Measurements from ENCODE around the gene MAP3K21. TPM values are rescaled to one million over a fixed set of nuclear protein-coding genes. Genes with fewer than 3 reads are reported as not detected.

MAP3K21 gene
- 1 to 10 TPM; 1.4 TPM for polyA plus RNA-seq

DNA sequence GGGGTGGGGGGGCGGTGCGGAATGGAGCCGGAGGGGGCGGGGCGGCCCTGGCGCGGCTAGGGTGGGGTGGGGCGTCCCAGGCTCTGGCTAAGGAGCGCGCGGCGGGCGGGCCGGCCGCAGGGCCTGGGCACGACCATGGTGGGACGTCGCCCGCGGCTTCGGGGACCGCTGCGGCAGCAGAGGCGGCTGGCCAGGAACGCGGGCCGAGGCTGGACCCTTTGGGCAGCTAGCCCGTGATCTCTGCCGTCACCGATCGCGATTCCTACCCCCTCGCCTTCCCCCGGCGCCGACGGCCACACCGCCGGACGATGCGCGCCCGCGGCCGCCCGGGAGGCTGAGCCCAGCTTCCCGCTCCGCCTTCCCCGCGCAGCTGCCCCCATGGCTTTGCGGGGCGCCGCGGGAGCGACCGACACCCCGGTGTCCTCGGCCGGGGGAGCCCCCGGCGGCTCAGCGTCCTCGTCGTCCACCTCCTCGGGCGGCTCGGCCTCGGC, at the start of gene MAP3K21:
TSS of gene MAP3K21 (plus strand) at position 74 of the 491 bp plus-strand sequence. CDS start at position 379, 305 bp downstream.
- Histone ChIP-seq H3K36me3 (ENCODE audit: control insufficient read depth in 2 of 2, insufficient read depth in 2 of 2, low read length in 1 of 2) (no peaks in the 10 kb centered on the region), H3K4me1 (ENCODE audit: control insufficient read depth in 2 of 2, insufficient read depth in 2 of 2, low read length in 1 of 2) (peaks cover 4 to 6% of the 10 kb centered on the region in 2 donors), H3K27me3 (ENCODE audit: control insufficient read depth in 1 of 2, insufficient read depth in 2 of 2, low read length in 2 of 2) (no peaks in the 10 kb centered on the region), H3K4me3 (ENCODE audit: low read depth in 1 of 2, low read length in 2 of 2) (peak within 1 kb of the TSS; percentile 65 to 80), H3K9me3 (ENCODE audit: control insufficient read depth in 2 of 2, insufficient read depth in 1 of 2, low read depth in 1 of 2, low read length in 1 of 2) (no peaks in the 10 kb centered on the region), H3K27ac (ENCODE audit: low read depth in 2 of 2, low read length in 1 of 2) (peak within 1 kb of the TSS; percentile 24 to 67)
- WGBS, 2 donors = 1% methylated on average over 31 to 68 of the region's 68 CpGs

DNA sequence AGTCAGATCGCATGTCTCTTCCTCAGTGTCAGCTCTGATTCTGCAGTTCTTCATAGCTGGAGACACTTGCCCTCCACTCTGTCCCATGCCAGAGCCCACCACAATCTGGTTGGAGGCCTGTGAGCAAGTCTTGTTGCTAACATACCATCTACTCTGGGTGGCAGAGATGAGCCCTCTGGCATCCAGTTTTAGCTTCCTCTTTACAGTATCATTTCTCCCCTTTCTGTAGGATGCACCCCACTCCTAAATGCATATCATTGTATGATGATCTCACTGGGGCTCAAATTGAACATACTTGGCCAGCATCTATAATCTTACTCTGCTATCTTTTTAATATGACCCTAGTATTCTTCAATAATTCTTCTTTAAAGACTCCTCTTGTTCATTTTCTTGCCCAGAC, 48.9 kb upstream of the MAP3K21 start:
- H3K9me3 ChIP-seq (ENCODE audit: control insufficient read depth in 2 of 2, insufficient read depth in 1 of 2, low read depth in 1 of 2, low read length in 1 of 2) = no peaks in the 10 kb centered on the region
- H3K36me3 ChIP-seq (ENCODE audit: control insufficient read depth in 2 of 2, insufficient read depth in 2 of 2, low read length in 1 of 2) = no peaks in the 10 kb centered on the region
- no peak overlapping the region for H3K4me3 ChIP-seq (ENCODE audit: low read depth in 1 of 2, low read length in 2 of 2)
- no peaks in the 10 kb centered on the region for H3K27me3 ChIP-seq (ENCODE audit: control insufficient read depth in 1 of 2, insufficient read depth in 2 of 2, low read length in 2 of 2)
- H3K4me1 ChIP-seq (ENCODE audit: control insufficient read depth in 2 of 2, insufficient read depth in 2 of 2, low read length in 1 of 2) = no peaks in the 10 kb centered on the region
- no peak overlapping the region for H3K27ac ChIP-seq (ENCODE audit: low read depth in 2 of 2, low read length in 1 of 2)
- 50 to 90% methylated on average over 1 of the region's 1 CpG for WGBS, 2 donors

DNA sequence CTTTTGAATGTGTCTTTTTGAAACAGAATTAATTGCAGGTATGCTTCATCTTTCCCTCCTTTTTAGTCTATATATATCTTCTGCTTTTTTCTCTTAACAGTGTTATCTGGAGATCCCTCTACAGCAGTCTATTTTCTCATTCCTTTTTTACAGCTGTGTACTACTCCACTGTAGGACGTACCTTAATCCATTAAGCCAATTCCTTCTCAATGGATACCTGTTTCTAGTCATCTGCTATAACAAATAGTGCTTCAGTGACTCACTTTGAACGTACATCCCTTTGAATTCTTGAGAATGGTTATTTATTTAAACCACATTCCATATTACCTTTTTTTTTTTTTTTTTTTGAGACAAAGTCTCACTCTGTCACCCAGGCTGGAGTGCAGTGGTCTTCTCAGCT, 47.6 kb upstream of the MAP3K21 start:
- no peak overlapping the region for H3K27ac ChIP-seq (ENCODE audit: low read depth in 2 of 2, low read length in 1 of 2)
- H3K9me3 ChIP-seq (ENCODE audit: control insufficient read depth in 2 of 2, insufficient read depth in 1 of 2, low read depth in 1 of 2, low read length in 1 of 2) = no peaks in the 10 kb centered on the region
- H3K27me3 ChIP-seq (ENCODE audit: control insufficient read depth in 1 of 2, insufficient read depth in 2 of 2, low read length in 2 of 2) = no peaks in the 10 kb centered on the region
- H3K36me3 ChIP-seq (ENCODE audit: control insufficient read depth in 2 of 2, insufficient read depth in 2 of 2, low read length in 1 of 2) = no peaks in the 10 kb centered on the region
- H3K4me1 ChIP-seq (ENCODE audit: control insufficient read depth in 2 of 2, insufficient read depth in 2 of 2, low read length in 1 of 2) = no peaks in the 10 kb centered on the region
- H3K4me3 ChIP-seq (ENCODE audit: low read depth in 1 of 2, low read length in 2 of 2) = no peak overlapping the region
- 83 to 95% methylated on average over 2 of the region's 2 CpGs for WGBS, 2 donors

DNA sequence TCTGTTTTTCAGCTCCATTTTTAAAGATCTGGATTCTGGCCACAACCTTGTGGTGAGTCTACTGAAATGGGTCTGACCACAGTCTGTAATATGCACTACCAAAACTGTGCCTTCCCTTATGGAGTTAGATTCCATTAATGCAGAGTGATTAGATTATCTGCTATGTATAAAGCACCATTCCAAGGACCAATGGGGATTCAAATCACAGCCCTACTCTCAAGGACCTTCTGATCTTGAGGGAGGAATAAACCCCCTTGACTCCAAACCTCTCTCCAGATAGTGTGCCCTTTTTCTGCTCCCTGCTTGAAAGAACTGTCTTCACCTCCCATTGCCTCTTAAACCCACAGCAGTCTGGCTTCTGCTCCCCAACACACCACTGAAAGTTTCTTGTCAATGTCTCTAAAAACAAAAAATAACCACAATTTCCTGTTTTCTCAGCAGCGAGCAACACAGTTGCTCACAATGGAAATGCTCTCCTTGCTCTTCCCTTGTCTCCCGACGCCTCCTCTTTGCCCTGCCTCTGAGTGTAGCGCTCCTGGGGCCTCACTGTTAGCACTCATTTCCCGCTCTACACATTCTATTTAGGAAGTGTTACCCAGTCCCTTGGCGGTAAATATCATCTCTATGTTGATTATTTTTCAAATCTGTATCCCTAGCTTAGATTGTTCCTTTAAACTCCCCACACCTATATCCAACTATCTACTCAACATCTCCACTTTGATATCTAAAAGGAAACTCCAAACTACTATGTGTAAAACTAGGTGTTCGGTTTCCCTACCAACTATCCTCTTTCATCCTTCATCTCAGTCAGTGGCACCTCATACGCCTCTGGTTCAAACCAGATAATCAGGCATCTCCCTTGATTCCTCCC, 45.6 kb upstream of the MAP3K21 start:
- no peak overlapping the region for H3K27ac ChIP-seq (ENCODE audit: low read depth in 2 of 2, low read length in 1 of 2)
- no peaks in the 10 kb centered on the region for H3K27me3 ChIP-seq (ENCODE audit: control insufficient read depth in 1 of 2, insufficient read depth in 2 of 2, low read length in 2 of 2)
- WGBS, 2 donors = 77 to 81% methylated on average over 8 of the region's 8 CpGs
- no peaks in the 10 kb centered on the region for H3K4me1 ChIP-seq (ENCODE audit: control insufficient read depth in 2 of 2, insufficient read depth in 2 of 2, low read length in 1 of 2)
- no peaks in the 10 kb centered on the region for H3K36me3 ChIP-seq (ENCODE audit: control insufficient read depth in 2 of 2, insufficient read depth in 2 of 2, low read length in 1 of 2)
- no peaks in the 10 kb centered on the region for H3K9me3 ChIP-seq (ENCODE audit: control insufficient read depth in 2 of 2, insufficient read depth in 1 of 2, low read depth in 1 of 2, low read length in 1 of 2)
- H3K4me3 ChIP-seq (ENCODE audit: low read depth in 1 of 2, low read length in 2 of 2) = no peak overlapping the region

DNA sequence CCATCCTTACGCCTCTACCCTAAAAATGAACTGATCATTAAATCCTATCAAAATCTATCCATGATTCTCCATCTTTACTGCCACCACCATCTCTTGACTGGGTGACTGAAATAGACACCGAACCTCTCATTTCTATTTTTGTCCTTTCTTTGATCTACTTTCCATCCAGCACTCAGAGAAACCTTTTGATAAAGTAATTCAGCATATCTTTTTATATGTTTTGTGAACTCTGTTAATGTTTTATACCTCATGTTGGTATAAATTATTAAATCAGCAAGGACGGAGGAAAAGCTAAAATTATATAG, 45.0 kb upstream of the MAP3K21 start:
- Histone ChIP-seq H3K27ac (ENCODE audit: low read depth in 2 of 2, low read length in 1 of 2) (no peak overlapping the region), H3K9me3 (ENCODE audit: control insufficient read depth in 2 of 2, insufficient read depth in 1 of 2, low read depth in 1 of 2, low read length in 1 of 2) (no peaks in the 10 kb centered on the region), H3K4me3 (ENCODE audit: low read depth in 1 of 2, low read length in 2 of 2) (no peak overlapping the region), H3K4me1 (ENCODE audit: control insufficient read depth in 2 of 2, insufficient read depth in 2 of 2, low read length in 1 of 2) (no peaks in the 10 kb centered on the region), H3K36me3 (ENCODE audit: control insufficient read depth in 2 of 2, insufficient read depth in 2 of 2, low read length in 1 of 2) (no peaks in the 10 kb centered on the region), H3K27me3 (ENCODE audit: control insufficient read depth in 1 of 2, insufficient read depth in 2 of 2, low read length in 2 of 2) (no peaks in the 10 kb centered on the region)
- 91 to 97% methylated on average over 3 of the region's 3 CpGs for WGBS, 2 donors

DNA sequence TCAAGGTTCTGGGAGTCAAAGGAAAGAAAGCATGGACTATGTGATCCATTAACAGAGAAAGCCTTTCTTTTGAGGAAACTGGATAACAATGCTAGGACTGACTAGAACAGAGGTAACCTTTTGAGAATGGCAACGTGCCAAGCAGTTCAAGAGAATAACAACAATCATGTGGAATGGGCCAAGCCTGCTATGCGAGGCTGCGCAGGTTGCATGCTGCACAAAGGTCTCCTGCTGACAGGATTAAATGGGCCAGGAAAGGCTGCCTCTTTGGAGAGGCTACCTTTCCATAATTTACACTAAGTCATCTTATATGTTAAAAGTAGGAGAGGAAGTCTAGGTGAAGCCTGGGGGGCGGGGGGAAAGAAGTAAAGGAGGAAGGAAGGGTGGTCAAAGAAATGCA, 37.8 kb upstream of the MAP3K21 start:
- no peak overlapping the region for H3K4me3 ChIP-seq (ENCODE audit: low read depth in 1 of 2, low read length in 2 of 2)
- H3K4me1 ChIP-seq (ENCODE audit: control insufficient read depth in 2 of 2, insufficient read depth in 2 of 2, low read length in 1 of 2) = no peaks in the 10 kb centered on the region
- H3K27ac ChIP-seq (ENCODE audit: low read depth in 2 of 2, low read length in 1 of 2) = no peak overlapping the region
- H3K27me3 ChIP-seq (ENCODE audit: control insufficient read depth in 1 of 2, insufficient read depth in 2 of 2, low read length in 2 of 2) = no peaks in the 10 kb centered on the region
- 72 to 79% methylated on average over 4 of the region's 4 CpGs for WGBS, 2 donors
- H3K36me3 ChIP-seq (ENCODE audit: control insufficient read depth in 2 of 2, insufficient read depth in 2 of 2, low read length in 1 of 2) = no peaks in the 10 kb centered on the region
- no peaks in the 10 kb centered on the region for H3K9me3 ChIP-seq (ENCODE audit: control insufficient read depth in 2 of 2, insufficient read depth in 1 of 2, low read depth in 1 of 2, low read length in 1 of 2)

DNA sequence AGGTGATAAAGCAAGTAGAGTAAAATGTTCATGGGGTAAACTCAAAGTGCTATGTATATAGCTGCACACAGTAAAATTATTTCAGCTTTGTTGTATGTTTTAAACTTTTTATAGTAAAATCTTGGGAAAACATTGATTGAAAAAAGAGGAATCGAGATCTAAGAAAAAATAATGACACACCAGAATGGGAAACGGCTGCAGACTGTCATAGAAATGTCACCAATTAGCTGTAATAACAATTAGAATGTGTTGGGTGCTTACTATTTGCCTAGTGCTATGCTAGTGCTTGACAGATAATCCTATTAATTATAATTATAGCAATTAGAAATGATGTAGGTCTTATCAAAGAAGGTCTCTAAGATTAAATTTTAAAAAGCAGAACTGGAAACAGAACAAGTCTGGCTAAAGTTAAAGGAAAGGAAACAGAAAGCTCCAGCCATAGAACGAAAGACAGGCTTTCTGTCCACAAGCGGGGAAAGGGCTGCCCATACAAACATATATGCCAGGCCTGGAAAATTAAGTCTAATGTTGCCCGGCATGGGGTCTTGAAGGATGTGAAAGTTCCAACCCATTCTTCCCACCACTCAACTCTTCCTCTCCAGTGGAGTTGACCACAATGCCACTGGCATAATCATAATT, 37.0 kb upstream of the MAP3K21 start:
- Histone ChIP-seq H3K9me3 (ENCODE audit: control insufficient read depth in 2 of 2, insufficient read depth in 1 of 2, low read depth in 1 of 2, low read length in 1 of 2) (no peaks in the 10 kb centered on the region), H3K27ac (ENCODE audit: low read depth in 2 of 2, low read length in 1 of 2) (no peak overlapping the region), H3K27me3 (ENCODE audit: control insufficient read depth in 1 of 2, insufficient read depth in 2 of 2, low read length in 2 of 2) (no peaks in the 10 kb centered on the region), H3K4me3 (ENCODE audit: low read depth in 1 of 2, low read length in 2 of 2) (no peak overlapping the region), H3K36me3 (ENCODE audit: control insufficient read depth in 2 of 2, insufficient read depth in 2 of 2, low read length in 1 of 2) (no peaks in the 10 kb centered on the region), H3K4me1 (ENCODE audit: control insufficient read depth in 2 of 2, insufficient read depth in 2 of 2, low read length in 1 of 2) (no peaks in the 10 kb centered on the region)
- 66 to 87% methylated on average over 5 of the region's 5 CpGs for WGBS, 2 donors

DNA sequence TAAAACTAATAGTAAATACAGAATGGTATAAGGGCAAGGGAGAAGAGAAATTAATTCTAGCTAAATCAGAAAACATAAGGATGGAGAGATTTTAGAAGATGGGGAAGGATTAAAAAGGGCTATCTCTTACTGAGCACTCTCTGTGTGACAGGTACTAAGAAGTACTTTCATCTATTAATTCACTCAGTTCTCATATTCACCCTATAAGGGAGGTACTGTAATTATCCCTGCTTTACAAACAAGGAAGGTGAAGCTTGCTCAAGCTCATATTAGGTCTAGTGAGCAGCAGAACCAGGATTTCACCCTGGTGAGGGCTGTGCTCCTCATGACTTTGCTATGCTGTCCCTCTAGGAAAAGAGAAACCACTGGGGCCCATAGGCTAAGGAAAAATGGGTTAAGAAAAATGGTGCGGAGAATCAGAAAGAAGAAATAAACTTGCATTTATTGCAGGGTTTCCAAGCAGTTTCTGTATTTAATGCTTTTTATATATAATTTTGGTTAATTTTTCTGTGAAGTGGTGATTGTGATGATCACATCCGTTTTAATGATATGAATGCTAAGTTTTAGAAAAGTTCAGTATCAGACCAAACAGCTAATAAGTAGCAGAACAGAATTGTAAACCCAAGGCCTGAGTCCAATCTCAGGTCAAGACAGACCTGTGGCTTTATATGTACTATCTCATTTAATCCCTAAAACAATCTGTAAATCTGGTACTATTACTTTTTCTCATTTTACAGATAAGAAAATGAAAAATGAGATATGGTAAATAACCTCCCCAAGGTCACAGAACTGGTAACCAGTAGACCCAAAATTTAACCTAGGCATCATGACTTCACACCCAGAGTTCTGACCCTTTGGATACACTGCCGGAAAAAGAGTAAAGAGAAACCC, 33.7 kb upstream of the MAP3K21 start:
- H3K9me3 ChIP-seq (ENCODE audit: control insufficient read depth in 2 of 2, insufficient read depth in 1 of 2, low read depth in 1 of 2, low read length in 1 of 2) = peaks cover 0 to 2% of the 10 kb centered on the region in 2 donors
- no peak overlapping the region for H3K4me3 ChIP-seq (ENCODE audit: low read depth in 1 of 2, low read length in 2 of 2)
- H3K27ac ChIP-seq (ENCODE audit: low read depth in 2 of 2, low read length in 1 of 2) = no peak overlapping the region
- H3K27me3 ChIP-seq (ENCODE audit: control insufficient read depth in 1 of 2, insufficient read depth in 2 of 2, low read length in 2 of 2) = no peaks in the 10 kb centered on the region
- H3K4me1 ChIP-seq (ENCODE audit: control insufficient read depth in 2 of 2, insufficient read depth in 2 of 2, low read length in 1 of 2) = no peaks in the 10 kb centered on the region
- 95 to 96% methylated on average over 3 of the region's 3 CpGs for WGBS, 2 donors
- H3K36me3 ChIP-seq (ENCODE audit: control insufficient read depth in 2 of 2, insufficient read depth in 2 of 2, low read length in 1 of 2) = no peaks in the 10 kb centered on the region

DNA sequence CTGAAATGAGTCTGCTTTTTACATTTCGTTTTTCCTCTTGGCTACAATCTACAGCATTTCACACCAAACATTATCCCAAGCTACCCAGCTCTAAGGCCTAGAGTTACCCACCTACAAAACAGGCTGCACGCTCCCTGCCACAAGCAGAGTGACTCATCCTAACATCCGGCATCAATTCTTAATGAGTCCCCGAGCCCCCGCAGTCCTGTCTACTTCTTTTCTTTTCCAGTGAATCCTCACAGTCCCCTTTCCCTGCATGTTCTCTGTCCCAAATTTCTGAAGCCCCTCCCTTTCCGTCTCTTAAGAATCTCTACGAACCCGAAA, 32.6 kb upstream of the MAP3K21 start:
- peak overlapping the region in 1 of 2 donors; percentile 57 for H3K27ac ChIP-seq (ENCODE audit: low read depth in 2 of 2, low read length in 1 of 2)
- peak overlapping the region; percentile 64 to 70 for H3K4me3 ChIP-seq (ENCODE audit: low read depth in 1 of 2, low read length in 2 of 2)
- H3K27me3 ChIP-seq (ENCODE audit: control insufficient read depth in 1 of 2, insufficient read depth in 2 of 2, low read length in 2 of 2) = no peaks in the 10 kb centered on the region
- H3K36me3 ChIP-seq (ENCODE audit: control insufficient read depth in 2 of 2, insufficient read depth in 2 of 2, low read length in 1 of 2) = no peaks in the 10 kb centered on the region
- peaks cover 0 to 2% of the 10 kb centered on the region in 2 donors for H3K9me3 ChIP-seq (ENCODE audit: control insufficient read depth in 2 of 2, insufficient read depth in 1 of 2, low read depth in 1 of 2, low read length in 1 of 2)
- 4 to 5% methylated on average over 8 of the region's 8 CpGs for WGBS, 2 donors
- no peaks in the 10 kb centered on the region for H3K4me1 ChIP-seq (ENCODE audit: control insufficient read depth in 2 of 2, insufficient read depth in 2 of 2, low read length in 1 of 2)

Measured in esophagus (tissue), 2 donors.